GM23248 (cell line): ENCODE measurements around the gene OFD1.

Experiments used
- EZH2 ChIP-seq: fragments of 200-600 bp; sonication (generic); IDR thresholded peaks from 2 replicates; pipeline ENCODE4 v1.6.1; 2018; ENCODE audit warnings: antibody characterized with exemption, mild to moderate bottlenecking; ENCODE audit not compliant: insufficient read depth, poor library complexity, severe bottlenecking
- EZH2phosphoT487 ChIP-seq: fragments of 200-600 bp; sonication (generic); IDR thresholded peaks from 2 replicates; pipeline ENCODE4 v1.6.1; 2018; ENCODE audit warnings: antibody characterized with exemption, moderate library complexity, mild to moderate bottlenecking, low read depth; ENCODE audit not compliant: insufficient read depth

GRCh38 chrX:13717700-13718472 is 16.7 kb upstream of the OFD1 start:
- TF ChIP-seq EZH2 (no peak), EZH2phosphoT487 (no peak)
